GM19238 (cell line): ENCODE results near the gene PRELID2.
A peak's percentile ranks its signal among the peaks of the same experiment; 100 is the strongest.
"Not testable (repeated sequence)": the region's sequence is repeated elsewhere in the genome, so short reads cannot be mapped to it uniquely, and the experiment has no call there.

ENCODE experiments used
- DNase-seq: peaks from one replicate; pipeline ENCODE4 v3.0.0; 2011; ENCODE audit warnings: low spot score; ENCODE audit not compliant: insufficient read length

PRELID2 gene

DNA sequence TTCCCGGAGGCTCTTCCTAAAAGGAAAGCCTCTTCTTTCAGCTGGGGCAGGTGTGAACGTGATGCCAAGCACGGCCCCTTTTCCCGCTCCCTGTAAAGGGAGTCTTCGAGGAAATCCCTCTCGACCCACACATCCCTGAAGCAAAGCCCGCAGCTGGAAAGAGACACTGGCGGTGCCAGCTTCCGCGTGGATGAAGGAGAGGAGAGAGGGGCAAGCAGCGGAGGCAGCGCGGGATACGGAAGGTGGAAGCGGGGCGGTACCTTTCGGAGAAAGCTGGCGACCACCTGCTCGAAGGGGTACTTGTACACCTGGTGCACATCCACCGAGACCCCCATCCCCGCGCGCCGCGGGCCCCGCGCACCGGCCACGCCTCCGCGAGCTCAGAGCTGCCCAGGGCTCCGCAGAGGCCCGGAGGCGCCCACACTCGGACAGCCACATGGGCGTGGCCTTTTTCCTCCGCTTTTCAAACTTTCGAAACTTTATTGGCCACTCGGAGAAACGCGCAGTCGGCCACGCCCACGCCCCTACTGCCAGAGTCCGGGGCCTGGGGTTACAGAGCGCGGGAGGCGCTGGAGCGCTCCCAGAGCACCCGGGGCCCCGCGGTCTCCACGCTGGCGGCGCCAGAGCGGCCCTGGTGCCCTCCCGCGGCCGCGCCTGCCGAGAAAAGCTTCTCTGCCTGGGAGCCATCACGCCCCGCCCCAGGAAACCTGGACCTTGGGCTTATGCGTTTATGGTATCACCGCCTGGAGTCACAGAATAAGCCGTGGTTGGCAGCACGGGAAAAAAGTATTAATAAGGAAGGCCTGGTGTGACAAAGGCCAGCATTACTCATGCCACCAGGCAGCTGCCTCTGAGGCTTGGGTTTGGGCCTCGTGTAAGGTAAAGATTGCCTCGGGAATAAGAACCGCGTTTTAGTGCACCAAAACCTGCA is at the start of gene PRELID2:
TSS of gene PRELID2 (minus strand) at position 426 of the 931 bp plus-strand sequence. CDS start at position 335, 91 bp downstream.
- peak; percentile 10 for DNase-seq

DNA sequence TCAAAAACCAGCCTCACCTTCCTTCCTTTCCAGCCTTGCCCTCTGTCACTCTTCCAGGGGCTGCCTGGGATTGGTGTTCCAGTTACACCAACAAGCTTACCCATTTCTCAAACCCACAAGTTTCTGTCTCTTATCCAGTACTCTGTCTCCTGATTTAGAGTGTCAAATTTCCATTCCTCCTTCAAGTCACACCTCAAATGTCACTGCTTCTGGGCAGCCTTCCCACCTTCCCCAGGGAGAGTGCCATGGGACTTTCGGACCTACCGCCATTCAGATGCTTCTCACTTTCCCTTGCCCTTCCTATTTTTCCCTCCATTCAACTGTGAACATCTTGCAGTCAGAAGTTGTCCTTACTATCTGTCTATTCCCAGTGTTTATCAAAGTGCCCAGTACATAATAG is 39.6 kb upstream of the PRELID2 start:
- DNase-seq = no peak

DNA sequence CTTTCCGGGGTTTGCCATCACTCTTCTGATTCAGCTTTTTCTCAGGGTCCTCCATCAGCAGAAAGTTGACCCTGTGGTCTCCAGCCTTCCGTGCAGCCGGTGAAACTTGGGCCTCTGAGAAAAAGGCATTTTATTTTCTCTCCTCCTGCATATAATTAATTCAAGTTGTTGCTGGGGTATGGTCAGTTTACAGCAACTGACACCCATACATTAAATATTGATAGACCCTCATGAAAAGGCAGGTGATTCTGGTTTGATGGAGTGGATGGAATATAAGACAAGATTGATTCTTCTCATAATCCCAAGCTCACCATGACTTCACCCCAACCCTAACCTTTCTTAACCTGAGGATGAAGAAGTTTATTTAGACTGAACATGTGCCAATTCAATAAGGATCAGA is 37.8 kb upstream of the PRELID2 start, which contains the start of gene GRXCR2:
TSS of gene GRXCR2 (minus strand) at position 101 of the 400 bp plus-strand sequence. CDS start at position 55, 46 bp downstream.
- no peak for DNase-seq

DNA sequence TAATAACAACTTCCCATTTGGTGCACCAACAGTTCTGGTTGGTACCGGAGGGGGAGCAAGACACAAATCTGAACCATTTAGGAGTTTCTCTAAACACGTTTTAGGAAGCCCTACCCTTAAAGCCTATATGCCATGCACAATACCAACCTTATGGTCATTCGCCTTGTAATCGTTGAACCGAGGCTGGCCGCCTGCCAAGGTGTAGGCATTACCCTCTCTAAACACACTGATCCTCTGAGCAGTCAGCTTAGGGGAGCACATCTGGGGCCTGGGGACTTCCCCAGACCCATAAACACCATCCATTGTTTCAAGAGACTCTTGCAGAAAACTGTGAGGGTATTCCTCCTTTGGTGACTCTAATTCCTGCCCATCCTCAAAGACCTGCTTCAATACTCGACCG is 37.3 kb upstream of the PRELID2 start:
- DNase-seq = no peak

DNA sequence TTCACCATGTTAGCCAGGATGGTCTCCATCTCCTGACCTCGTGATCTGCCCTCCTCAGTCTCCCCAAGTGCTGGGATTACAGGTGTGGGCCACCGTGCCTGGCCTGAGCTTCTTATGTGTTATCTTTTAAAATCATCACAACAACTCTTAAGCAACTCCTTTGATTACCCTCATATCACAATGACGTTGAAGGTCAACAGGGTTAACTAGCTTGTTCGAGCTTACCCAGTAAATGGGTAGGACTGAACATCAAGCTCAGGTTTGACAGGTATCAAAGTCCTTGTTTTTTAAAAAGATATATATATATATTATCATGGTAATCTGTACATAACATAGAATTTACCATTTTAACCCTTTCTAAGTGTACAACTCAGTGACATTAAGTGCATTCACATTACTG is 34.6 kb upstream of the PRELID2 start:
- DNase-seq = no peak

DNA sequence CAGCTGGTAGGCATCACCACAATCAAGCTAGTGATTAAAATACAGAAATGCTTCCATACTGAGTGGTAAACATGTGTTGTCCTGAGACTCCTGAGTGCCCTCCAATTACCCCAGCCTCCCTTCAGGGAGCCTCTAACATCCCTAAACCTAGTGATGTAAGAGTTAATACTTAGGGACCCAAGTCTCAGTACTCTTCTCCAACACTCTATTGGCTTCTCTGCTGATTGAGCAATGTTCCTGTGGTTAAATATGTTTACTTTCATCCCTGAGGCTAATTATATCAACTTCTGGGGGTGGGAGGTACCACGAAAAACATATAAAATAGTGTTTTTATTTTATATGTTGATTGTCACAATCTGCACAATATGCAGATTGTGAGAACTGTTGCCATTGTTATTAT is 32.7 kb upstream of the PRELID2 start:
- no peak for DNase-seq

DNA sequence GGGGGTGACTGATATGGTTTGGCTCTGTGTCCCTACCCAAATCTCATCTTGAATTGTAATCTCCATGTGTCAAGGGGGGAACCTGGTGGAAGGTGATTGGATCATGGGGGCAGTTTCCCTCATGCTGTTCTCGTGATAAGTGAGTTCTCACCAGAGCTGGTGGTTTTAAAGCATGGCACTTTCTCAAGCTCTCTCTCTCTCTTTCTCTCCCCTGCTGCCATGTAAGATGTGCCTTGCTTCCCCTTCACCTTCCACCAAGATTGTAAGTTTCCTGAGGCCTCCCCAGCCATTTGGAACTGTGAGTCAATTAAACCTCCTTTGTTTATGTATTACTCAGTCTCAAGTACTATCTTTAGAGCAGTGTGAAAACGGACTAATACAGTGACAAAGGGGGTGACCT is 29.3 kb upstream of the PRELID2 start:
- not testable (repeated sequence) for DNase-seq

DNA sequence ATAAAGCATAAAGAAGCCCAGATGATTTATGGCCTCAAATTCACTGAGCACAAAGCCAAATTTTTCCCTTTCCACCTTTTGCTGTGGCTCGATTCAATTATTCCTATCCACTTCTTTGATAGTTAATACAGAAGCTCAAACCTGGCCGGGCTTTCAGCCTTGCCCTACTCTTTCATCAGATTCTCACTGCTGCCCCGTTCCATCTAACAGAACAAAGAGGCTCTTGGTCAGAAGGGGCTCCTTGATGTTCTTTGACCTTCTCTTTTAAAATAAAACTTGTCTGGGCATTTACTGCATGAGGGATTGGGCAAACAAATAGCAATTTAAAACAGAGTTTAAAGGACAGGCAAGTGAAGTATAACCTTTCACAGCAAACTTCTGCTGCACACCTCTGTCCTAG is 27.9 kb upstream of the PRELID2 start:
- DNase-seq = no peak

DNA sequence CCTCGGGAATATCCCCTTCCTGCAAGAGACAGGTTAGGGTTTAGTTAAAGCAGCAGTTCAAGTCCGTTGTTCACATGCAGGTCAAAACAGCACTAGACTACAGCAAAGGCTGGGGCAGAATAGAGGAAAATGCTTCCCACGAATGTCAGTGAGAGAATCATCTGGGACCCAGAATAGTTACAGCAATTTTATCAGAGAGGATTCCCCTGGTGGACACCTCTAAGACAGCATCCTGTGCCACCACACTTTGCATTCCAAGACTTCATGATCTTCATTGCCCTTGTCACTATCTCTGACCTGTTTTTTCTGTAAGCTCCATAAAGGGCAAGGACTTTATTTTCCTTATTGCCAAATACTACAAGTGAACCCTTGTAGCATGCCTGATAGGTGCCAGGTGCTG is 24.8 kb upstream of the PRELID2 start:
- DNase-seq = no peak

DNA sequence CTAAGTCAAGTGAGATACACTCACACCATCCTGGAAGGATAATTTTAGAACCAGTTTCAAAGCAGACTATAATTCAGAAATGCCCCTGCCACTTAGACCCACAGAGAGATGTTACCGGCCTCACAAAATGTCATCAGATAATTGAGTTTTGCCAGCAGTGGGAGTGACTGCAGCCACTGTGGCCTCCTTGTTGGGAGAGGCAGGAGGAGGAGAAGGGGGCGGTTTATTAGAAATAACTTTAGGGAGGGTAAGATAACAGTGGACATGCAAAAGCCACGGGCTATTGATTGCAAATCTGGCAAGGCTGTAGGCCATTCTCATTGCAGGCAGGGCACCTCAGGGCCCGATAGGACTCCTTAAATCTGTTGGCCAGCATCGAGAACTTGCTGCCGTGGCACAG is 24.3 kb upstream of the PRELID2 start:
- no peak for DNase-seq

DNA sequence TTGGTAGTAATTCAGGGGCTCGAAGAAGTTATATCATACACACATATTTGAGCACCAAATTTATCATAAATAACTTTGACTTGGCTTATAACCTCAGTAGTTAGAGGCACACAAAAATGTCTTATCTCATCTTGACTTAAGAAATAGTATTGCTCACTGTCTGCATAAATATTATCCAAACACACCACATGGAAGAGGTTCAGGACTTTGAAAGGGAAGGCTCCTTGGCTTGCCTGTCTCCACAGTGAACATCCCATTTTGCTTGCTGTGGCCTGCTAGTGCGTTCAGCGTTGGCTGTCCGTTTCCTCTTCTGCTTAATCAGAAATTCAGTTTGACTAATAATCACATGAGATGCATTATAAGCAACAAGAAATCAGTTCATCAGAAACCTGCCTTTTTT is 23.8 kb upstream of the PRELID2 start:
- no peak for DNase-seq

DNA sequence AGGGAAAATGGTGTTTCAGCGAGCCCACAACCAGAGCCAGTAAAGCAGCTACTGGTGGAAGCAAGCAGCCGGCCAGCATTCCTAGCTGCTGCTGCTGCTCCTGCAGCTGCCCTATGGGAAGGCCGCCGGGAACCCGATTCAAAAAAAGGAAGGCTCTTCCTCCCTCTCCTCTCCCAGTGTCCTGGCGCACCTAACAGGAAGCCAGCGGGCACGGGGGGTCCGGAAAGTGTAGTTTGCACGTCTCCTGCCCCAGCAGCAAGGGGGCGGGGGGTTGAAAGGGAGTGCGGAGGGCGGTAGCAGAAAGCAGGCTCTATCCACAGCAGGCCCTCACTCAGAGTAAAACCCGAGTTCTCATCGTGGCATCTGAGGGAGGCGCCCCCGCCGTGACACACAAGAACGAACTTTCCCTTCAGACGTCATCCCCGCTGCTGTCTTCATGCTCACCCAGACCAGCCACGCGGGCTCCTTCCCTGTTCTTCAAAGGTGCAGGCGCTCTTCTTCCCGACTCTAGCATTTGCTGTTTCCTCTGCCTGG is 21.2 kb upstream of the PRELID2 start:
- no peak for DNase-seq

DNA sequence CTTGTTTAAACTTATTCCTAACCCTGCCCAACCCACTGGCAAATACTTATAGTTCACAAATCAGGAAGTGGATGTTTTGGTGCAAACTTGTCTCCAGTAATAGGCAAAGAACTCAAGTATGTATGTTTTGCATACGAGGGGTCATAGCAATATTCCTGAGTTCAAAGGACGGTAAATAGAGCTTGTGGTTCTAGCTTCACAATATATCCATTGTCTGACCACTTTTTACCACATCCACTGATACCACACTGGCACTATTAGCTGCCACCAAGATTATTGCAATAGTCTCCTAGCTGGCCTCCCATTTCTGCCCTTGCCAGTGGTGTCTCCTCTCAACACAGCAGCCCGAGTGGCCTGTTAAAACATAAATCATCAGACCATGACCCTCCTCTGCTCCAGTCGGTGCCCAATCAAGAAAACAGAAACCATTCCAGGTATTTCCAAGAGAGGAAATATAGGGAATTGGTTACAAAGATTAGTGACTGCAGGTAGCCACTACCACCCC is 20.7 kb upstream of the PRELID2 start:
- DNase-seq = no peak

DNA sequence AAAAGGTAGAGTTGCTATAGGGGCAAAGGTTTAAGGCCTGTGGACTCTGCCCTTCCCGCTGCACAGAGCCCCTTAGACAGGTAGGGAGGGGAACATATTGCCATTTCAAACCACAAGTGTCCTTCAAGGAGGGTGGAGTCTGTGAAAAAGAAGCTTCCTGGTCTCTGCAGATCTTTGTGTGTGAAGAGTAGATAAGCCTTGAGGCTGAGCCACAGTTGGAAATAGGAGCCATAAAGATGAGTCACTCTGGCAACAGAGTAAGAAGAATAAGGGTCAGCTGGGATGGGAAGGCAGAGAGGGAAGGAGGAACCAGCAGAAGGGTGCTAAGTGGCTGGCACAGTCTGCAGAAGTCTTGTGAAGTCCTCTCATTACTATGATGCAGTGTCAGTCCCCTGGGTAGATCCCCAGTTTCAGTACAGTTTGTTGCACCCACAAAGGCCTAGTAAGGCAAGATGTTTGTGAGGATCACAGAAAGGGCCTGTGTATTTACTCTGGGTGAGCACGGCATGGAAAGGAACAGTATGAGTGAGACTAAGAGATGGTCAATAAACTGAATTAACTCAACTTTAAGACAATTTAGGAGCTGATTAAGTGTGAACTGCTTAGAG is 19.6 kb upstream of the PRELID2 start:
- no peak for DNase-seq

DNA sequence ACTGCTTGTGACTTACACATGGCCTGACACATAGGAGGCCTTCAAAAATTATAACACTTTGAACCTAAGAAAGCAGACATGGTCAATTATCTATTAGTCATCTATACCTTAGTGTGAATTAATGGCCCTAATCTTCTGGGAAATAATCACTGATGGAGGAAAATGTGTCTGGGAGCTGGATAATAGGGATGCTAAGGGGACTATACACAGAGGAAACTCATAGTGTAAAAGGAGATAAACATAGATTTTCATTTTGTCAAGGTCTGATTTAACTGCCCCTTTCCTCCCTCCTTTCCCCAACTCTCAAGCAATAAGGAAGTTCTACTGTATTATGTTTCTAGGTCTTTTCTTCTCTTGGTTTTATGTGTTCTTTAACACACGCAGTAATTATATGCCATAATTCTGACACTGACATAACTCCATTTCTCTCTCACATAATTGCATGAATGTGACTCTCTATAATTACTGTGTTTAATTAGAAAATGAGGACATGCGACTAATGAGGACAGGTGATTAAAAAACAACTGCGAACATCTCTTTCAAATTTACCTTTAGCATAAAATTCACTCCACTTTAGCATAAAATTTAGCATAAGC is 18.7 kb upstream of the PRELID2 start:
- no peak for DNase-seq

DNA sequence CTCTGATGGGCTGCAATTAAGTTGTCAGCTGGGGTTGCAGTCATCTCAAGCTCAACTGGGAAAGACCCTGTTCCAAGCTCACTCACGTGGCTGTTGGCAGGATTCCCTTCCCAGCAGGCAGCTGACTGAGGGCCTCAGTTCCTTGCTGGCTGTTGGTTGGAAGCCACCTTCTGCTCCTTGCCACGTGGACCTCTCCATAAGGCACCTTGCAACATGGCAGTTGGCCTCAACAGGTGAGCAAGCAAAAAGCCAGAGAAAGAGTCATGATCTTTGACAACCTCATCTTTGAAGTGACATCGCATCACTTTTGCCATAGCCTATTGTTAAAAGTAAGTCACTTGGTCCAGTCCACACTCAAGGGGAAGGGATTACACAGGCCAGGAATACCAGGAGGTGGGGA is 17.8 kb upstream of the PRELID2 start:
- DNase-seq = no peak

DNA sequence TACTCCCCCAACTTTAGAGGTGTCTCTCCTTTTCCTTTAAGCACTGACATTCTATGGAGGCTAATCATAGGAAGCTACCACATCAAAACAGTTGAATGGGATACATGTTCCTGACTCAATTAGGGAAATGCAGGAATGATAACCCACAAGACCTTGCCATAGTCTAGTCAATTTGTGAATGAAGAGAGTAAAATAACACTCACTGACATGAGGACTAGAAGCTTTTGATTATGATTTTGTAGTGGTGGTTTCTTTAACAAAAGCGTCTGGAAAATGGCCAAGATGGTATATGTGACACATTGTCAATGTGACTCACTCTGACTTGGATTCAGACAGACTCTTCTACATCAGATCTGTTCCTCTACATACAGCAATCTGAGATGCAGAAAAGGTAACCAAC is 13.7 kb upstream of the PRELID2 start:
- DNase-seq = no peak

DNA sequence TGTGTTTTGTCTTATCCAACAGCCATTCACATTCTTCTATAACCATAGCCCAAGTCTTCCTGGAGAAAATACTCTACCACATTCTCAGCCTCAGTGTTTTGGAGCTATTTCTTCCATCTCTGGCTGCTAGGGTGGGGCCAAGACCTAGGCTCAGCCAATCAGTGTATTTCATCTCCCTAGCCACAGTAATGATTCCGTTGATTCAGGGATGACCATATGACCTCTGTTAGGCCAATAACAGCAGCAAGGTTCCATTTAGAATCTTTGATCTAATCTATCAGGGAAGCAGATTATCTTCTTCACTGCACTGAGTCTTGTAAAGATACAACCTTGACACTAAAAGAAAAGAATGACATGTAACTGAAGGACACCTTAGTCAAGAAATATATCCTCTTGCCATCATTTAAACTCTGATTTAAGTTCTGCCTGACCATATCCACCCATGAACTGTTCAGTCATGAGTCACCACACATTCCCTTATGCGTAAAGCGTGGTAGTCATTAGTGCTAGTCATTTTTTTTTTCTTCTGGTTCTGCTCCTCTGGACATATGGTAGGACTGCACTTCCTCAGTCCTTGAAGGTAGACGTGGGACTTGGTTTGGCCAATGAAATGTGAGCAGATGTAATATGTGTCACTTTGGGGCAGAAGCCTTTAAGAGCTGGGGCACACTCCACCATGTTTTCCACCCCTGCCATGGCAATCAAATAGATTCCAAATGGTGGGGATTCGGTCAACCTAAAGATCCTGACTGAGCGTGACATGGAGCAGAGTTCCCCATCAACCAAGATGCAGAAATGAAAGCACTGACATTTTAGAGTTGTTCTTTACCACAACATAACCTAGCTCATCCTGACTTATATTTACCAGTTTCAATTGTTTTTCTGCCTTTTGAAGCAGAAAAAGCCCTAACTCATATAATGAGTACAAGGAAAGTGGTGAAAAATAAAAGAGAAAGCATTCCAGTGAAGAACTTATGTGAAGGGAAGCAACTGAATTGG is 12.7 kb upstream of the PRELID2 start:
- DNase-seq = no peak

DNA sequence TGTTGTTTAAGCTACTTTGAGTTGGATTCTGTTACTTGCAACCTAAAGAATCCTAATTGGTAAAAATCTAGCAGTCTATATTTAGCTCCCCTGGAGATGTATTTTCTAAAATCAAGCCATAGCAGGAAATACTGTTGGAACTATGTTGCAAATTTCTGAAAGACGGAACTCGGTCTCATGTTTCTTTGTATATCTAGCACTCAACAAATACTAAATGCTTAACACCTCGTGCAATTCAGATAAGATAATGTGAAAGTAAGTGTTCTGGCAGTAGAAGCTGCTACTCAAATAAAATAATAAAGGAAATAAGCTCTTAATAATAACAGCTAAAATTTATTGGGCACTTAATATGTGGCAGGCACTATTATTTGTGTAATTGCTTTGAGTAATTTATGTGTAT is 10.9 kb upstream of the PRELID2 start:
- DNase-seq = no peak

DNA sequence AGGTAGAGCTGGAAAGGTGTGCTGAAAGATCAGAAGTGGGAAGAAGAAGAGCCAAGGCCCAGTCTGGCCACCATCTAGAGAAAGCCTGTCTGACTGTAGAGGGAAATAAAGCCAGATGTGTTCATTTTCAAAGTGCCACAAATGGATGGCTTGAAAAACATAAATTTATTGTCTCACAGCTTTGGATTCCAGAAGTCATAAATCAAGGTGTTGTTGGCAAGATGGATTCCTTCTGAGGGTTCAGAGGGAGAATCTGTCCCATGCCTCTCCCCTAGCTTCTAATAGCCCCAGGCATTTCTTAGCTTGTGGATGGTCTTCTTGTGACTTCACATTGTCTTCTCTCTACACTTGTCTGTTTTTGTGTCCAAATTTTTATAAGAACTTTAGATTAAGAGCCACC is 6.2 kb upstream of the PRELID2 start:
- no peak for DNase-seq
